K562 (cell line): ENCODE measurements around the gene SNX25. TPM values are rescaled to one million over a fixed set of nuclear protein-coding genes. Genes with fewer than 3 reads are reported as not detected.

Source experiments
- ARID1B ChIP-seq: fragments of 450-650 bp; IDR thresholded peaks from 2 replicates; pipeline ENCODE4 v1.6.1; 2016; ENCODE audit warnings: antibody characterized with exemption, mild to moderate bottlenecking, inconsistent platforms
- BCL6 ChIP-seq: fragments of 250-450 bp; sonication (Bioruptor Pico); IDR thresholded peaks from 2 replicates; pipeline ENCODE4 v1.4.0; 2020
- BRF2 ChIP-seq: IDR thresholded peaks from 3 replicates; pipeline ENCODE4 v1.6.1; 2011; ENCODE audit warnings: borderline replicate concordance, mild to moderate bottlenecking; ENCODE audit not compliant: insufficient read length, insufficient read depth
- CBFA2T3 ChIP-seq: fragments of 450-650 bp; IDR thresholded peaks from 2 replicates; pipeline ENCODE4 v1.6.1; 2017
- CLOCK ChIP-seq: fragments of 250-450 bp; sonication (Bioruptor Pico); IDR thresholded peaks from 2 replicates; pipeline ENCODE4 v1.4.0; 2020; ENCODE audit warnings: mild to moderate bottlenecking, moderate library complexity, borderline replicate concordance
- ERF ChIP-seq: fragments of 450-650 bp; formaldehyde crosslinking; IDR thresholded peaks from 2 replicates; pipeline ENCODE4 v1.4.0; 2020; ENCODE audit warnings: mild to moderate bottlenecking, mixed read lengths
- GATA2 ChIP-seq: sonication (generic); formaldehyde crosslinking; IDR thresholded peaks from 2 replicates; pipeline ENCODE4 v1.4.0; 2020; ENCODE audit warnings: mild to moderate bottlenecking, missing genetic modification reagents
- HMGN3 ChIP-seq: IDR thresholded peaks from 2 replicates; pipeline ENCODE4 v1.6.1; 2011; ENCODE audit warnings: borderline replicate concordance, low read depth, mild to moderate bottlenecking, mixed read lengths, low read length; ENCODE audit not compliant: insufficient read length; ENCODE audit errors: extremely low read depth
- HNRNPH1 ChIP-seq: fragments of 200-400 bp; formaldehyde crosslinking; optimal IDR thresholded peaks from 2 replicates; pipeline ENCODE3; 2017; ENCODE audit warnings: low read depth, mild to moderate bottlenecking, low read length, moderate library complexity
- HOXB6 ChIP-seq: fragments of 250-450 bp; sonication (Bioruptor Pico); IDR thresholded peaks from 2 replicates; pipeline ENCODE4 v1.5.1; 2022; ENCODE audit warnings: mild to moderate bottlenecking, borderline replicate concordance
- L3MBTL2 ChIP-seq: fragments of 450-650 bp; IDR thresholded peaks from 2 replicates; pipeline ENCODE4 v1.6.1; 2016; ENCODE audit warnings: mild to moderate bottlenecking, moderate library complexity
- MIER1 ChIP-seq: fragments of 450-650 bp; IDR thresholded peaks from 2 replicates; pipeline ENCODE4 v1.6.1; 2016; ENCODE audit warnings: antibody characterized with exemption, mild to moderate bottlenecking, low read depth
- NFIC ChIP-seq: fragments of 450-650 bp; IDR thresholded peaks from 2 replicates; pipeline ENCODE4 v1.6.1; 2017; ENCODE audit warnings: mild to moderate bottlenecking, inconsistent platforms
- NR4A1 ChIP-seq, 2 experiments: fragments of 250-450 bp in 1 of 2; fragments of 450-650 bp in 1 of 2; sonication (Bioruptor Pico) in 1 of 2; IDR thresholded peaks; 2 replicates each; pipeline versions ENCODE4 v1.4.0 to v1.6.1; 2016 to 2020; ENCODE audit warnings: mild to moderate bottlenecking in 2 of 2, missing compliant biosample characterization in 1 of 2, missing genetic modification characterization in 1 of 2, moderate library complexity in 1 of 2
- PML ChIP-seq: IDR thresholded peaks from 2 replicates; pipeline ENCODE4 v1.6.1; 2012; ENCODE audit warnings: low read length, inconsistent platforms
- RAD21 ChIP-seq, 2 experiments: fragments of 250-450 bp in 1 of 2; fragments of 450-650 bp in 1 of 2; sonication (Bioruptor Pico) in 1 of 2; formaldehyde crosslinking in 1 of 2; IDR thresholded peaks in 1 of 2; conservative IDR thresholded peaks in 1 of 2; 2 replicates each; pipeline versions ENCODE4 v1.4.0 to v1.8.0; 2020 to 2022; ENCODE audit warnings: mild to moderate bottlenecking in 2 of 2, moderate library complexity in 1 of 2
- SUPT5H ChIP-seq: fragments of 450-650 bp; IDR thresholded peaks from 2 replicates; pipeline ENCODE4 v1.6.1; 2016
- TAF15 ChIP-seq: fragments of 200-400 bp; formaldehyde crosslinking; IDR thresholded peaks from 2 replicates; pipeline ENCODE4 v1.6.1; 2017; ENCODE audit warnings: mild to moderate bottlenecking, low read depth, low read length, moderate library complexity
- polyA plus RNA-seq, 8 experiments: library from polyadenylated mRNA; depleted of rRNA in 4 of 8; stranded (reverse) in 5 of 8; unstranded in 3 of 8; fragments of >200 nt; fragmentation: Nextera tagmentation in 2 of 8; fragmentation: Illumina TruSeq in 1 of 8; extraction: Ambion mirVana in 2 of 8; extraction: Trizol in 1 of 8; gene quantifications; 2 replicates each; pipeline versions ENCODE4 v1.2.1 to v1.2.3, GENCODE V29; 2011 to 2014; ENCODE audit warnings: inconsistent platforms in 1 of 8, missing spikeins in 1 of 8
- total RNA-seq, 7 experiments: library from RNA; depleted of rRNA in 6 of 7; stranded (reverse); fragments of >200 nt in 6 of 7; fragmentation: Illumina TruSeq in 2 of 7; extraction: Trizol in 2 of 7; gene quantifications; 2 replicates each; pipeline versions ENCODE4 v1.2.1 to v1.2.3, GENCODE V29; 2011 to 2021; ENCODE audit warnings: low replicate concordance in 1 of 7
- TF ChIP-seq, protein P1 (sequence below): IDR thresholded peaks from 2 replicates; pipeline ENCODE4 v1.6.1; 2016; ENCODE audit warnings: missing genetic modification characterization, missing compliant biosample characterization

Gene SNX25
- total and polyA plus RNA-seq, 9 of the 15 experiments (the other 6 are each of a cell fraction or from before 2014, with no cell fraction given): 2.5 to 23.4 (median 13.3) TPM

- TF ChIP-seq, protein P1, sequence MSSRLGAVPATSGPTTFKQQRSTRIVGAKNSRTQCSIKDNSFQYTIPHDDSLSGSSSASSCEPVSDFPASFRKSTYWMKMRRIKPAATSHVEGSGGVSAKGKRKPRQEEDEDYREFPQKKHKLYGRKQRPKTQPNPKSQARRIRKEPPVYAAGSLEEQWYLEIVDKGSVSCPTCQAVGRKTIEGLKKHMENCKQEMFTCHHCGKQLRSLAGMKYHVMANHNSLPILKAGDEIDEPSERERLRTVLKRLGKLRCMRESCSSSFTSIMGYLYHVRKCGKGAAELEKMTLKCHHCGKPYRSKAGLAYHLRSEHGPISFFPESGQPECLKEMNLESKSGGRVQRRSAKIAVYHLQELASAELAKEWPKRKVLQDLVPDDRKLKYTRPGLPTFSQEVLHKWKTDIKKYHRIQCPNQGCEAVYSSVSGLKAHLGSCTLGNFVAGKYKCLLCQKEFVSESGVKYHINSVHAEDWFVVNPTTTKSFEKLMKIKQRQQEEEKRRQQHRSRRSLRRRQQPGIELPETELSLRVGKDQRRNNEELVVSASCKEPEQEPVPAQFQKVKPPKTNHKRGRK (tag): no peak
- TF ChIP-seq ERF (CRISPR knock-in tag) (peak; percentile 88), HMGN3 (peak; percentile 83), CBFA2T3 (peak; percentile 11; the same call in 1 of the 2 replicates), ARID1B (peak; percentile 12; the same call in 1 of the 2 replicates), NFIC (peak; percentile 66), NR4A1 (CRISPR knock-in tag; IDR thresholded peaks at IDR 0.05) (peak; percentile 83), NR4A1 (tag; IDR thresholded peaks at IDR 0.05) (peak; percentile 86), L3MBTL2 (peak; percentile 98), PML (peak; percentile 68; the same call in 1 of the 2 replicates), MIER1 (0 out of 2 replicates have a peak, but pooled peaks have one; percentile 69), RAD21 (CRISPR knock-in tag; conservative IDR thresholded peaks at IDR 0.05 in 1 of 2, IDR thresholded peaks at IDR 0.05 in 1 of 2) (no peak), SUPT5H (peak; percentile 82), TAF15 (no peak), BCL6 (CRISPR knock-in tag) (no peak), HNRNPH1 (no peak), GATA2 (no peak), HOXB6 (CRISPR knock-in tag) (no peak), BRF2 (no peak), CLOCK (no peak)
Measured at GRCh38 chr4:185395956-185396723, 186.7 kb downstream of the SNX25 start (continued).
